TTC549 (cell line): ENCODE results near the gene PGA5.
"Not testable (repeated sequence)": the region's sequence is repeated elsewhere in the genome, so short reads cannot be mapped to it uniquely, and the experiment has no call there.

ENCODE experiments used
- FAIRE-seq: peaks from 2 replicates; lab custom pipeline; 2012; peaks lifted over from hg19 to GRCh38; lab: Jason Lieb, UNC

The PGA5 gene

DNA sequence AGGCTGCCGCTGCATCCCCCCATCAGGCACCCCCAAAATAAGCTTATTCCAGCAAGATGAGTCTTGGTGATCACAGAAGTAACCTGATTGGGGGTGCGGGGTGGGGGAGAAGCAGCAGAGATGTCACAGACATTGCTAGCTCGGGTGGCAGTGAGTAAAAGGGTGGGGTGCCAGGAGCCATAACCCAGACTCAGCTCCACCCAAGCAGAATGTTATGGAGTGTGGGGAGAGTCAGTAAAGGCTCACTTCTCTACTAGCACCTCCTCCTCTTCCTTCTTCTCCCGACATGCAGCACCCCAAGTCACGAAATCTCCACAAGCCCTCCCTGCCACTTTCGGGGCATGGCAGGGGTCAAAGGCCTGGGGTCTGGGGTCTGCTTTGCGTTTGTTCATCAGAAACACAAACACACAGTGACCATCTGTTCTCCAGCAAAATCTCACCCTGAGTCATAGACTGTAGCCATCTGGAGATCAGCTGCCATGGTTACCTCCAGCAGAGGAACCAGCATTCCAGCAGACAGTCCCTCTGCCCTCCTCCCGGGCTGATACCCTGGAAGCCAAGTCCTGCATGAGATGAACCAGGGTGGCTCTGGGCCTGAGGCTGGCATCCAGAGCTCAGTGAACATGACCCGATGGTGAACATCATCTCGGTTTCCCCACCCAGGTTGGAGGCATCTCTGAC lies 14.4 kb upstream of the PGA5 start:
- not testable (repeated sequence) for FAIRE-seq

DNA sequence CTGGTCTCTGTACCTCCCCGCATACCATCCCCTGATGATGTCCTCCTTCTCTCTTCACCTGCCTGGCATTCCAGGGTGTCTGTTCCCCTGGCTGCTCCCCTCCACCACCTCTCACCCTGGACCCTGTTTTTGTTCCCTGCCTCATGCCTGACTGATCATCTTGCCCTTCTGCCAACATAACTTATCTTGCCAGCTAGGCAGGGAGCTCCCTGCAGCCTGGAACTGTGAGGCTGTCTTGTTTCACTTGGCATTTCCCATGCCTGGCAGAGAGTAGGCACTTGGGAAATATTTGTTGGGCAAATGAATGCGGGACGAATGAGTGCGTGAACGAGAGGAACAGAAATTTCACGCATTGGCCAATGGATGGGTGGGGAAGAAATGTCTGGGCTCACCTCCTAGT lies 11.5 kb upstream of the PGA5 start:
- FAIRE-seq: not testable (repeated sequence)

DNA sequence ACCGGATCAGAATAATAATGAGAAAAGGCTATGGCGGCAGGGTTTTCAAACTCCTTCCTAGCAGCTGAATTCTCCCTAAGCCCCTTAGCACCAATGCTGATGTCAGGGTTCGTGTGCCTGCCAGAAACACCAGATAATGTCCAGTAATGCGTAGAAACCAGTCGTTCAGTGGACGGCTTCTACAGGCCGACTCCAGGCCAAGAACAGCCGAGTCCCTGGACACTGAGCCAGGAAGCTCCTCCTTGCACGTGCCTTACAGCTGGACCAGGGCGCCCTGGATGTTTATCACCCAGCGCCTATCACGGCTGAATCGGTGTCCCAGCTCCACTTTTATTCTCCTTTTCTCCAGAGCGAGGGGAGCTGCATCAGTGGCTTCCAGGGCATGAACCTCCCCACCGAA lies 9.9 kb upstream of the PGA5 start:
- FAIRE-seq: not testable (repeated sequence)

DNA sequence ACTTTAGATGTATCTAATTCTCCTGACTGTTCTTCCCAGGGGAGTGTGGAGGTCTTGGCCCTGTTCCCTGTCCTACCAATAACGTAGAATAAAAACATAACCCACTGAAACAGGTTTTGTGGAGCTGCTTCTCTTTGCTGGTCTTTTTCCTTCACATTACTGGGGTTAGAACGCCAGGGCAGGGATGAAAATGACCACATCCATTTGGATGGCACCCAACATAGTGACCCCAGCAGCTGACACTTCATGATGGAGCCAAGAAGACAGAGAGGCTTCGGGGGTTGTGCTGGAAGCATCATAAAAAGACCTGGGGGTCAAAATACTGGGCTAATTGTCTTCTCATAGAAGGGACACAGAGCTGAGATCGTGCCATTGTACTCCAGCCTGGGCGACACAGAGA lies 9.4 kb upstream of the PGA5 start:
- not testable (repeated sequence) for FAIRE-seq

DNA sequence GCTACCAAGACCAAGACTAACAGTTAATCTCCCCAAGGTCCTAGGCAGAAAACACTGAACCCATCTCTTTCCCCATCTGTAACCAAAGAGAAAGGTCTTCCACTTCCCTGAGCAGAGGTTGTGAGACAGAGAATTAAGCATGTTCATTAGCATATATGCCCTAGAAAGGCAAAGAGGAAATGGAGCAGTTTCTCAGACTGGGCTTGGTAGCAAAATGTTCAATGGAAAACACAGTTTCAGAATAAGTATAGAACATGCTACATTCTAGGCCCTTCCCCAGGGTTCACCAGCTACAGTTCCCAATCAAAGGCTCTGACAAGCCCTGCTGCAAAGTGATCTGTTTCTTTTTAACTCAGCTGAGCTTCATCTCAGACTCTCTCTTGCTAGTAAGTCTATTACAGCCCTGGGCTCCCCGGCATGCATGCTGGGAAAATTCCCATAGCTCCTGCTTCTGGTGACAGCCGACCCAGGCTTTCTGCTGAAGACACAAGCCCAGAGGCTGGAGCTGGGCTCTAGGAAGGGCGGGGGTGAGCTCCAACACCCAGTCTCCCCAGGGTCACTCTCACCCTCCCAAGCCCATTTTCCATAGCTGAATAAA lies 8.3 kb upstream of the PGA5 start:
- not testable (repeated sequence) for FAIRE-seq

DNA sequence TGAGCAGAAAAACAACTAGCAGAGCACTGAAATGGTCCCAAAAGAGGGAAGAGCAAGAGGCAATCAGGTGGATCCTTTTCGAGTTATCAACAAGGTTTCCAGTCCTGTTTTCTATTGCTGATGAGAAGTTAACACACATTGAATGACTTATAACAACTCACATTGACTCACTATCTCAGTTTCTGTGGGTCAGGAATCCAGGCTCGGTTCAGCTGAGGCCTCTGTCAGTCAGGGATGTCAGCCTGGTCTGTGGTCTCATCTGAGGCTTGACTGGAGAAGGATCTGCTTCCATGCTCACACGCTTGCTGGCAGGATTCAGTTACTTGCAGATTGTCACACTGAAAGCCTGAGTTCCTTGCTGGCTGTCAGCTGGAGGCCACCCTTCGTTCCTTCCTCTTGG lies 3.8 kb upstream of the PGA5 start:
- not testable (repeated sequence) for FAIRE-seq

DNA sequence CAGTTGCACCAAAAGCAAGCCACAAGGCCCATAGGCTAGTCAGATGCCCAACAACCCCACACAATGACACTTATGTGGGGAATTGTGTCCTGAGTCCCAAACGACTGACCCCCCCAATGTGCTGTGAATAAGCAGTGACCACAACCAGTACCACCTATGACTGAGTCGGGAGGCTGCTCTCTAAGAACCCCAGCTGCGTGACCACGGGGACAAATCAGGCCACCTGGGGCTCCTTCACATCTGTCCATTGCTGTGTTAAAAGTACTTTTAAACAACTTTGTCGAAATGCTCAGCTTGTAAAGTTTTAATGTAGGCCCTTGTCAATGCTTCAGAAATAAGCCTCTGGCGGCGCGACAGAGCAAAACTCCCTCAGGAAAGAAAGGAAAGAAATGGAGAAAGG lies 687 bp upstream of the PGA5 start:
- FAIRE-seq: not testable (repeated sequence)

DNA sequence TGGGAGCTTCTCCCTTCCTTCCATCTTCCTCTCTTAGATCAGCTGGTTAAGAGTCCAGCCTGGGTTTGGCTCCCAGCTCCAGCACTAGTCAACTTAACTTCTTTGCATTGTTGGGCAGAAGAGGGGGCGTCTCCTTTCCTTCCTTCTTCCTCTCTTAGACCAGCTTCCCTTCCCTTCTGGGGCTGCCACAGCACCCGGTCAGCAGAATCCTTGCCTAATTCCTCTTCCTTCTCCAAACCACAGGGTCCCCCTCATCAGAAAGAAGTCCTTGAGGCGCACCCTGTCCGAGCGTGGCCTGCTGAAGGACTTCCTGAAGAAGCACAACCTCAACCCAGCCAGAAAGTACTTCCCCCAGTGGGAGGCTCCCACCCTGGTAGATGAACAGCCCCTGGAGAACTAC lies 551 bp downstream of the PGA5 start:
- not testable (repeated sequence) for FAIRE-seq

DNA sequence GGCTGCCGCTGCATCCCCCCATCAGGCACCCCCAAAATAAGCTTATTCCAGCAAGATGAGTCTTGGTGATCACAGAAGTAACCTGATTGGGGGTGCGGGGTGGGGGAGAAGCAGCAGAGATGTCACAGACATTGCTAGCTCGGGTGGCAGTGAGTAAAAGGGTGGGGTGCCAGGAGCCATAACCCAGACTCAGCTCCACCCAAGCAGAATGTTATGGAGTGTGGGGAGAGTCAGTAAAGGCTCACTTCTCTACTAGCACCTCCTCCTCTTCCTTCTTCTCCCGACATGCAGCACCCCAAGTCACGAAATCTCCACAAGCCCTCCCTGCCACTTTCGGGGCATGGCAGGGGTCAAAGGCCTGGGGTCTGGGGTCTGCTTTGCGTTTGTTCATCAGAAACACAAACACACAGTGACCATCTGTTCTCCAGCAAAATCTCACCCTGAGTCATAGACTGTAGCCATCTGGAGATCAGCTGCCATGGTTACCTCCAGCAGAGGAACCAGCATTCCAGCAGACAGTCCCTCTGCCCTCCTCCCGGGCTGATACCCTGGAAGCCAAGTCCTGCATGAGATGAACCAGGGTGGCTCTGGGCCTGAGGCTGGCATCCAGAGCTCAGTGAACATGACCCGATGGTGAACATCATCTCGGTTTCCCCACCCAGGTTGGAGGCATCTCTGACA lies 4.4 kb downstream of the PGA5 start:
- FAIRE-seq: not testable (repeated sequence)

DNA sequence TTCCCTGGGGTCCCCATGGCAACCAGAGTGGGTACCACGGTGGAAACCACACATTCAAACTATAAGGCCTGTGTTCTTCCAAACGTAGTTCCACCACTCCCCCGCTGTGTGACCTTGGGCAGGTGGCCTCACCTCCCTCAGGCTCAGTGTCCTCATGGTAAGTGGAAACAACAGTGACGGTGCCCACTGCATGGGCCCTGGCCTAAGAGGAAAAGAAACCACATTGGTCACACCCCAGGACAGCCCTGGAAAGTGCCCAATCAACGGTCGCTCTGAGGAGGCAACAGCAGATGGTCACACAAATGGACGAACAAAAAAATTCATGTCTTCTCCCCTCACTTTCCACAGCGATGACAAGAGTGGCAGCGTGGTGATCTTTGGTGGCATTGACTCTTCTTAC lies 7.1 kb downstream of the PGA5 start:
- FAIRE-seq: not testable (repeated sequence)

DNA sequence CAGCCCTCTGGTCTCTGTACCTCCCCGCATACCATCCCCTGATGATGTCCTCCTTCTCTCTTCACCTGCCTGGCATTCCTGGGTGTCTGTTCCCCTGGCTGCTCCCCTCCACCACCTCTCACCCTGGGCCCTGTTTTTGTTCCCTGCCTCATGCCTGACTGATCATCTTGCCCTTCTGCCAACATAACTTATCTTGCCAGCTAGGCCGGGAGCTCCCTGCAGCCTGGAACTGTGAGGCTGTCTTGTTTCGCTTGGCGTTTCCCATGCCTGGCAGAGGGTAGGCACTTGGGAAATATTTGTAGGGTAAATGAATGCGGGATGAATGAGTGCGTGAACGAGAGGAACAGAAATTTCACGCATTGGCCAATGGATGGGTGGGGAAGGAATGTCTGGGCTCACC lies 8.2 kb downstream of the PGA5 start:
- not testable (repeated sequence) for FAIRE-seq

DNA sequence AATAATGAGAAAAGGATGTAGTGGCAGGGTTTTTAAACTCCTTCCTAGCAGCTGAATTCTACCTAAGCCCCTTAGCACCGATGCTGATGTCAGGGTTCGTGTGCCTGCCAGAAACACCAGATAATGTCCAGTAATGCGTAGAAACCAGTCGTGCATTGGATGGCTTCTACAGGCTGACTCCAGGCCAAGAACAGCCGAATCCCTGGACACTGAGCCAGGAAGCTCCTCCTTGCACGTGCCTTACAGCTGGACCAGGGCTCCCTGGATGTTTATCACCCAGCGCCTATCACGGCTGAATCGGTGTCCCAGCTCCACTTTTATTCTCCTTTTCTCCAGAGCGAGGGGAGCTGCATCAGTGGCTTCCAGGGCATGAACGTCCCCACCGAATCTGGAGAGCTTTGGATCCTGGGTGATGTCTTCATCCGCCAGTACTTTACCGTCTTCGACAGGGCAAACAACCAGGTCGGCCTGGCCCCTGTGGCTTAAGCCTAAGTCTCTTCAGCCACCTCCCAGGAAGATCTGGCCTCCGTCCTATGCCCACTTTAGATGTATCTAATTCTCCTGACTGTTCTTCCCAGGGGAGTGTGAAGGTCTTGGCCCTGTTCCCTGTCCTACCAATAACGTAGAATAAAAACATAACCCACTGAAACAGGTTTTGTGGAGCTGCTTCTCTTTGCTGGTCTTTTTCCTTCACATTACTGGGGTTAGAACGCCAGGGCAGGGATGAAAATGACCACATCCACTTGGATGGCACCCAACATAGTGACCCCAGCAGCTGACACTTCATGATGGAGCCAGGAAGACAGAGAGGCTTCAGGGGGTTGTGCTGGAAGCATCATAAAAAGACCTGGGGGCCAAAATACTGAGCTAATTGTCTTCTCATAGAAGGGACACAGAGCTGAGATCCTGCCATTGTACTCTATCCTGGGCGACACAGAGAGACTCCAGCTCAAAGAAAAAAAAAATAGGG lies 10.1 kb downstream of the PGA5 start:
- FAIRE-seq: not testable (repeated sequence)

DNA sequence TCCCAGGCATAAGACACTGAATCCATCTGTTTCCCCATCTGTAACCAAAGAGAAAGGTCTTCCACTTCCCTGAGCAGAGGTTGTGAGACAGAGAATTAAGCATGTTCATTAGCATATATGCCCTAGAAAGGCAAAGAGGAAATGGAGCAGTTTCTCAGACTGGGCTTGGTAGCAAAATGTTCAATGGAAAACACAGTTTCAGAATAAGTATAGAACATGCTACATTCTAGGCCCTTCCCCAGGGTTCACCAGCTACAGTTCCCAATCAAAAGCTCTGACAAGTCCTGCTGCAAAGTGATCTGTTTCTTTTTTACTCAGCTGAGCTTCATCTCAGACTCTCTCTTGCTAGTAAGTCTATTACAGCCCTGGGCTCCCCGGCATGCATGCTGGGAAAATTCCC lies 11.4 kb downstream of the PGA5 start:
- FAIRE-seq: not testable (repeated sequence)

DNA sequence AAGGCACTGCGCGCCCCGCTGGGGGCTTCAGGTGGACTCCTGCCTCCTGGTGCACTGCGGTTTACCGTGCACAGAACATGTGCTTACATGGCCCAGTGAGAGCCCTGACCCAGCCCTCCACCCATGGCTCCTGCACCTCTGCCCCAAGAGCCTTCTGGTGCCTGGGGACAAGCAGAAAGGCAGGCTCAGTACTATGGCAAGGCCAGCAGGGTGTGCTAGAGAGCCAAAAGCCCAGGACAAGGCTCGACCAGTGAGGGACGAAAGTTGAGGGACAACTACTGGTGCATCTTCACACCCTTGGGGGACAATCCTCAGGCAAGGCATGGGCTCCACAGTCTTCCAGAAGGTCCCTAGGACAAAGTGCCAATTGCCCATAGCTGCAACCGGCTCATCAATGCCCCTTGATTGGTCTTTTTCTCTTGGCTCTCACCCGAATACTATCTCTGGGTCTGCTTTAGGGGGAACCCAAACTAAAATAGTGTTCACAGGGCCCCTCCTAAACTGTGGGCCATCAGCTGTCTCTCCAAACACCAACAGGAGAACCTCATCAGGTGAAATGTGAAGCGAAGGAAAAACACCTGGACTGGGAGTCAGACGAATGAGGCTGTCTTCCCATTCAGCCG lies 13.5 kb downstream of the PGA5 start:
- no peak for FAIRE-seq

DNA sequence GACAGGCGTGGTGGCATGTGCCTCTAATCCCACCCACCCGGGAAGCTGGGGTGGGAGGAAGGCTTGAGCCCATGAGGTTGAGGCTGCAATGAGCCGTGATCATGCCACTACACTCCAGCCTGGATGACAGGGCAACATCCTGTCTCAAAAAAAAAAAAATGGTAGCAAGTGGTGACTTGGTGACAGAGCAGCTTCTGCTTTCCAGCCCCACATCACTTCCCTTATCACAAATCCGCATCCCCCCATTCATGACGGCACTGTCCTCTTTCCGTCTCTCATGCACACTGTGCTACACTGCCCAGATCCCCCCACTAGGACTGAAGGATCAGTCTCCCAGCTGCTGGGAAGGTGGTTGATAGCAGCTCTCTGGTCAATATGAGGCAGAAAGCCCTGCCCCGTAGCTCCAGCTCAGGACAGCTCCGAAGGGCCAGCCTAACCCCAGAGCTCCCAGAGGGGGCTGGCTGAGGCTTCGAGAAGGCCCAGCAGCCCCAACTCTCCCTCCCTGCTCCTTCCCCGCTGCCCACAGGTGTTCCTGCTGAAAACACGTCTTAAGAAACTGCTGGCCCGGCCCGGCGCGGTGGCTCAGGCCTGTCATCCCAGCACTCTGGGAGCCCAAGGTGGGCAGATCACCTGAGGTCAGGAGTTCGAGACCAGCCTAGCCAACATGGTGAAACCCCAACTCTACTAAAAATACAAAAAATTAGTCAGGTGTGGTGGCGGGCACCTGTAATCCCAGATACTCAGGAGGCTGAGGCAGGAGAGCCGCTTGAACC lies 15.9 kb downstream of the PGA5 start:
- FAIRE-seq: no peak

DNA sequence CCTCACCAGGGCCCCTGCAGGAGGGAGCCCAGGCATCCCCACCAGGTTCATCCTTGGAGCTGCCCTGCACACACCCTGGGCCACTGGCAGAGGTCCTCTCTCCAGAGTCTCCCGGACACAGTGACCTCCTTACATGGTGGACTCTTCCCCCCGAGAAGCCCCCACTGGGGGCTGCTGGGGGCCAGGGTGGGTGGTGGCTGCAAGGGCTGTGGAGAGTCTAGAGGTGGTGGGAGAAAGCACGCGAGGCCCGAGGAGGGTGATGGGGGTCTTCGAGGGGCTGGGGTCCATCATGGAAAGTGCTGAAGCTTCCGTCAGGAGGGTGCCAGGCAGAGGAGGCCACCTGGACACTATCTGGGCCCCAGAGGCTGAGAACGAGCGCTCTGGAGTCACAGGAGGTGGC lies 17.6 kb downstream of the PGA5 start:
- FAIRE-seq: no peak

DNA sequence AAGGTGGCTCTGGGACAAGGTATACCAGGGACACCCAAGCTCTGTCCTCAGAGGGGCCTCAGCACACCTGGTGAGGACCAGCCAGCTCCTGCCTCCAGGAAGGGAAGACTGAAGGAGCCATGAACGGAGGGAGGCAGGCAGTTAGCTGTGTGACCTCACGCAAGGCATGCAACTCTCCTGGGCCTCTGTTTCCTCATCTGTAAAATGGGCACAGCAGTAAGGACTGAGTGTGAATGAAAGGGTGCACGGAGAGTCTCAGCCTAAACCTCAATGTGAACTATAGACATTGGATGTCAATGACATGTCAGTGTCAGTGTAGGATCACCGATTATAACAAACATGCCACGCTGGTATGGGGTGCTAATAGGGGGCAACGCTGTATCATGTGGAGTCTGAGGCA lies 18.4 kb downstream of the PGA5 start:
- FAIRE-seq: no peak

DNA sequence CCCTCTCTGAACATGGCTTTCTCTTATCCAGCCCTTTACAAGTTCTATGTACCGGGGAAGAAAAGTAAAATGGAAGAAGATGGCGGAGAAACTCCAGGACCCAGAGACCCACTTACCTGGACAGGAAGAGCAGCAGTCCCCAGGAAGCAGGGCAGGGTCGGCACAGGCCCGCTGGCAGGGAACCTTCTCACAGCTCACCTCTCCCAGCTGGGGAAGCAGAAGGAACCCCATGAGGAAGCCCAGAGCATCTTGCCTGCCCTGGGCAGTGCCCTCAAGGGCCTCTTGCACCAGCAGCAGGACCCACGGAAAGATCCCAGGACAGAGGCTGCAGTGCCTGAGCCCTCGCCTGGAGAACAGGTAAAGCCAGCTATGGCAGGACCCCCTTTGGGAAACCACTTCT lies 23.4 kb downstream of the PGA5 start:
- FAIRE-seq: no peak

DNA sequence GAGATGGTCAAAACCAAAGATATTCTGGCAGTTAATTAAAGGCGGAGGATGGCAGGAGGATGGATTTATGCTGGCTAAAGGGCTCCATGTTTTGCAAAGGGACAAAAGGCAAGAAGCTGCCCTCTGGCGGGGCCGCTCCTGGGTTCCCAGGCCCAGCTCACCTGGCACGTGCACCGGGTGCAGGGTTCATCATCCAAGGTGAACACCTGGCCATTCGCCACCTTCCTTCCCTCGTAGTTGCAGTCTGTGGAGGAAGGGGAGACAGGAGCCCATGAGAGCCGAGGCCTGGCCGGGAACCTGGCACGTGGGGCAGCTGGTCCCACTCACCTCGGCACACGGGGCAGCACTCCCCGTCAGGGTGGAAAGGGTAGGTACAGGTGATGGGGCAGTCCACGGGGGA lies 23.8 kb downstream of the PGA5 start:
- no peak for FAIRE-seq

DNA sequence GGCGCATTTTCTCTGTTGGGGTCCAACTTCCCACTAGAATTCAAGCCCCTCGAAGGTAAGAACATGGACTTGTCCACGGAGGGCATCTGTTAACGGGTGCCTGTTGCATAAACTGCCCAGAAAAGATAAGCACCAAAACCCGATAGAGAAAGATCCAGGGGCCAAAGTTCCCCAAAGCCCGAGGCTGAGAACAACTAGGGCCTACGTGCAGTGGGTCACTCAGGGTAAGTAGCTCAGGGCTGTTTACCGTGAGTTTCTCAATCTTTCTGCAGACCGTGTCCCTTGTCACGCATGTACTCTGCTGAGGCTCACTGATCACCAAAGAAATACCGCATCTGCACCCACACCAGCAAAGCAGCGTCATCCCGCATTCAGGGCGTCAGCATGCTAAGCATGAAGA lies 24.4 kb downstream of the PGA5 start:
- FAIRE-seq: no peak

DNA sequence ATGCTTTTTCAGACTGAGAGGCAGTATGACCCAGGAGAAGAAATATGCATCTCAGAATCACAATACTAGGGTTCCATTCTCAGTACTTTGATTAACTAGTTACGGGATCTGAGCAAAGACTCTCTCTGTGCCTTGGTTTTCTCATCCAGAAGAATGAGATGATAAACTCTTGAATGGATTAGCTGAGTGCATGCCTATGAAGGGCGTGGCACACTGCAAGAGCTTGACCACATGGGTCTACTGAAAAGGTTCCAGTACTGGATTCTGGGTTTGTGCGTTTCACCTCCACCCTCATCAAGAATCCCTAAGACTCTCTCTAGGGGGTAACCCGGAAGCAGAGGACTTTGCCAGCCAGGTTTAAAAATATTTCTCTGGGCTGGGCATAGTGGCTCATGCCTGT lies 25.6 kb downstream of the PGA5 start:
- FAIRE-seq: no peak
